Neural cell (in vitro differentiated cells): ENCODE data around the gene PDE11A. TPM values are rescaled to one million over a fixed set of nuclear protein-coding genes. Genes with fewer than 3 reads are reported as not detected.

Experiments used
- H2AFZ ChIP-seq: fragments of 200-600, 300-800 bp; sonication (generic), shearing (Covaris generic); 2 replicates; pipeline ENCODE4 v1.6.0; 2014; ENCODE audit warnings: low read depth, mild to moderate bottlenecking, antibody characterized with exemption, low read length, moderate library complexity
- H3F3A ChIP-seq: fragments of 200-600 bp; shearing (Covaris generic); 2 replicates; pipeline ENCODE4 v1.6.1; 2016; ENCODE audit warnings: mild to moderate bottlenecking, moderate library complexity, mixed read lengths, antibody characterized with exemption, low read length; ENCODE audit not compliant: insufficient read depth, poor library complexity, severe bottlenecking
- H3K27ac ChIP-seq: fragments of 200-600, 300-800 bp; sonication (generic), shearing (Covaris generic); 2 replicates; pipeline ENCODE4 v1.5.1; 2014; ENCODE audit warnings: mild to moderate bottlenecking, low read length, moderate library complexity
- H3K27me3 ChIP-seq: fragments of 300-800, 200-600 bp; sonication (generic), shearing (Covaris generic); 2 replicates; pipeline ENCODE4 v1.6.0; 2014; ENCODE audit warnings: mild to moderate bottlenecking, low read depth, low read length, moderate library complexity; ENCODE audit not compliant: insufficient read depth
- H3K36me3 ChIP-seq: fragments of 300-800, 200-600 bp; sonication (generic), shearing (Covaris generic); 2 replicates; pipeline ENCODE4 v1.5.1; 2014; ENCODE audit warnings: mild to moderate bottlenecking, antibody characterized with exemption, low read length, moderate library complexity; ENCODE audit not compliant: insufficient read depth
- H3K4me2 ChIP-seq: fragments of 300-800, 200-600 bp; sonication (generic), shearing (Covaris generic); 2 replicates; pipeline ENCODE4 v1.6.0; 2014; ENCODE audit warnings: mild to moderate bottlenecking, low read length
- H3K4me3 ChIP-seq: fragments of 300-800, 200-600 bp; sonication (generic), shearing (Covaris generic); 2 replicates; pipeline ENCODE4 v1.5.1; 2014; ENCODE audit warnings: mild to moderate bottlenecking, low read length, moderate library complexity
- H3K79me2 ChIP-seq: fragments of 200-600 bp; shearing (Covaris generic); replicated peaks from 2 replicates; pipeline ENCODE4 v1.6.0; 2014; ENCODE audit warnings: mild to moderate bottlenecking, low read length, moderate library complexity; ENCODE audit not compliant: insufficient read depth
- H3K9ac ChIP-seq: fragments of 300-800, 200-600 bp; sonication (generic), shearing (Covaris generic); 2 replicates; pipeline ENCODE4 v1.6.1; 2016; ENCODE audit warnings: mild to moderate bottlenecking, low read length, mixed read lengths
- H3K9me2 ChIP-seq: fragments of 200-600 bp; shearing (Covaris generic); 2 replicates; pipeline ENCODE4 v1.6.1; 2016; ENCODE audit warnings: mild to moderate bottlenecking, low read length, mixed read lengths; ENCODE audit not compliant: insufficient read depth
- H3K9me3 ChIP-seq: fragments of 200-600, 300-800 bp; sonication (generic), shearing (Covaris generic); 2 replicates; pipeline ENCODE4 v1.6.1; 2016; ENCODE audit warnings: mild to moderate bottlenecking, mixed run types, low read length, moderate library complexity, mixed read lengths
- H4K20me1 ChIP-seq: fragments of 200-600 bp; shearing (Covaris generic); 2 replicates; pipeline ENCODE4 v1.6.1; 2016; ENCODE audit warnings: mild to moderate bottlenecking, mixed run types; ENCODE audit not compliant: insufficient read depth
- CTCF ChIP-seq: fragments of 450-650 bp; IDR thresholded peaks from 2 replicates; pipeline ENCODE4 v1.5.1; 2014; ENCODE audit warnings: antibody characterized with exemption, mild to moderate bottlenecking, moderate library complexity; ENCODE audit not compliant: poor library complexity, severe bottlenecking
- EP300 ChIP-seq: fragments of 450-650 bp; conservative IDR thresholded peaks from 2 replicates; pipeline ENCODE4 v1.6.1; 2014; ENCODE audit warnings: antibody characterized with exemption, mild to moderate bottlenecking, moderate library complexity; ENCODE audit not compliant: poor library complexity, severe bottlenecking
- EZH2 ChIP-seq: fragments of 200-600, 300-800 bp; shearing (Covaris generic), sonication (generic); IDR thresholded peaks from 2 replicates; pipeline ENCODE4 v1.6.1; 2014; ENCODE audit warnings: antibody characterized with exemption, low read length, borderline replicate concordance, mild to moderate bottlenecking; ENCODE audit not compliant: insufficient read depth, poor library complexity, severe bottlenecking
- MXI1 ChIP-seq: fragments of 450-650 bp; conservative IDR thresholded peaks from 2 replicates; pipeline ENCODE4 v1.6.1; 2014; ENCODE audit warnings: antibody characterized with exemption, mild to moderate bottlenecking; ENCODE audit not compliant: poor library complexity, severe bottlenecking
- POLR2AphosphoS5 ChIP-seq: IDR thresholded peaks from 2 replicates; pipeline ENCODE4 v1.6.1; 2012
- RAD21 ChIP-seq: fragments of 450-650 bp; conservative IDR thresholded peaks from 2 replicates; pipeline ENCODE4 v1.6.1; 2014; ENCODE audit warnings: antibody characterized with exemption, mild to moderate bottlenecking, moderate library complexity
- REST ChIP-seq: IDR thresholded peaks from 2 replicates; pipeline ENCODE4 v1.6.1; 2012; ENCODE audit warnings: borderline replicate concordance
- SMC3 ChIP-seq: fragments of 450-650 bp; conservative IDR thresholded peaks from 2 replicates; pipeline ENCODE4 v1.6.1; 2014; ENCODE audit warnings: antibody characterized with exemption, mild to moderate bottlenecking, moderate library complexity; ENCODE audit not compliant: poor library complexity
- TAF1 ChIP-seq: IDR thresholded peaks from 2 replicates; pipeline ENCODE4 v1.6.1; 2012; ENCODE audit warnings: low read depth
- polyA plus RNA-seq: library from polyadenylated mRNA; depleted of rRNA; stranded (reverse); fragments of >200 nt; gene quantifications from 2 replicates; pipeline ENCODE4 v1.2.3, GENCODE V29; 2014

PDE11A gene
- polyA plus RNA-seq, 1 donor from 2014 or later = 0.89 TPM

- H3K4me3 ChIP-seq = no peak overlapping the region
- no peak overlapping the region for H3K27ac ChIP-seq
- H2AFZ ChIP-seq = no peak overlapping the region
These were observed 356.1 kb downstream of the PDE11A start for GRCh38 chr2:177716484-177716883.

GRCh38 chr2:177715771-177716170, 356.8 kb downstream of the PDE11A start:
- no peaks in the 10 kb centered on the region for H3K9me2 ChIP-seq
- no peaks in the 10 kb centered on the region for H4K20me1 ChIP-seq
- H3K9me3 ChIP-seq = no peaks in the 10 kb centered on the region
- H3F3A ChIP-seq = no peaks in the 10 kb centered on the region
- no peaks in the 10 kb centered on the region for H3K36me3 ChIP-seq
- H3K9ac ChIP-seq = no peak overlapping the region
- no peaks in the 10 kb centered on the region for H3K79me2 ChIP-seq
- H3K27me3 ChIP-seq = no peaks in the 10 kb centered on the region
- no peak overlapping the region for H3K4me3 ChIP-seq
- no peak for TF ChIP-seq EP300
- no peak for TF ChIP-seq SMC3
- TF ChIP-seq EZH2 = no peak
- no peak for TF ChIP-seq TAF1
- TF ChIP-seq CTCF = no peak
- no peak for TF ChIP-seq POLR2AphosphoS5
- no peak for TF ChIP-seq REST
- no peak for TF ChIP-seq RAD21
- H2AFZ ChIP-seq = no peak overlapping the region
- no peak overlapping the region for H3K27ac ChIP-seq
- no peak overlapping the region for H3K4me2 ChIP-seq

More at GRCh38 chr2:177716484-177716883, 356.1 kb downstream of the PDE11A start:
- H3K9ac ChIP-seq = no peak overlapping the region
- no peaks in the 10 kb centered on the region for H3K36me3 ChIP-seq
- no peak overlapping the region for H3K4me2 ChIP-seq
- no peaks in the 10 kb centered on the region for H3K9me2 ChIP-seq
- no peaks in the 10 kb centered on the region for H3K79me2 ChIP-seq
- no peak for TF ChIP-seq MXI1
- TF ChIP-seq SMC3 = no peak
- H3F3A ChIP-seq = no peaks in the 10 kb centered on the region
- no peaks in the 10 kb centered on the region for H3K9me3 ChIP-seq
- H4K20me1 ChIP-seq = no peaks in the 10 kb centered on the region
- H3K27me3 ChIP-seq = no peaks in the 10 kb centered on the region

GRCh38 chr2:177714704-177715103, 357.9 kb downstream of the PDE11A start:
- no peaks in the 10 kb centered on the region for H3K9me2 ChIP-seq
- no peak overlapping the region for H3K27ac ChIP-seq
- H3K79me2 ChIP-seq = no peaks in the 10 kb centered on the region
- no peak overlapping the region for H2AFZ ChIP-seq
- no peaks in the 10 kb centered on the region for H3K27me3 ChIP-seq
- no peak overlapping the region for H3K4me3 ChIP-seq
- no peaks in the 10 kb centered on the region for H4K20me1 ChIP-seq
- no peak for TF ChIP-seq TAF1
- no peak for TF ChIP-seq EZH2
- no peak for TF ChIP-seq EP300
- TF ChIP-seq POLR2AphosphoS5 = no peak
- no peak for TF ChIP-seq SMC3
- TF ChIP-seq MXI1 = no peak
- TF ChIP-seq RAD21 = no peak
- no peak for TF ChIP-seq REST
- TF ChIP-seq CTCF = no peak
- H3K36me3 ChIP-seq = no peaks in the 10 kb centered on the region
- H3K4me2 ChIP-seq = no peak overlapping the region
- no peaks in the 10 kb centered on the region for H3F3A ChIP-seq
- no peaks in the 10 kb centered on the region for H3K9me3 ChIP-seq
- H3K9ac ChIP-seq = no peak overlapping the region
